ENCODE results near the gene AQP12A. TPM values are rescaled to one million over a fixed set of nuclear protein-coding genes. Genes with fewer than 3 reads are reported as not detected.

AQP12A gene
- total and polyA plus RNA-seq, 10 of the 15 experiments (the other 5 are each of a cell fraction or from before 2014, with no cell fraction given) = not detected

- Histone ChIP-seq H3K9ac (ENCODE audit: control insufficient read depth, insufficient read depth, low read length) (no peak overlapping the region), H4K20me1 (ENCODE audit: control insufficient read depth, insufficient read depth) (no peaks in the 10 kb centered on the region), H3K27ac (ENCODE audit: control insufficient read depth, insufficient read depth) (no peak overlapping the region), H2AFZ (ENCODE audit: control insufficient read depth, low read depth, low read length) (no peak overlapping the region), H3K79me2 (ENCODE audit: control insufficient read depth, insufficient read depth, low read length) (no peaks in the 10 kb centered on the region), H3K4me2 (ENCODE audit: control insufficient read depth, insufficient read depth) (no peak overlapping the region), H3K36me3 (ENCODE audit: control insufficient read depth in 2 of 2, insufficient read depth in 2 of 2, low read length in 1 of 2) (no peaks in the 10 kb centered on the region), H3K9me3 (replicated peaks; ENCODE audit: control insufficient read depth, insufficient read depth, low read length) (no peaks in the 10 kb centered on the region), H3K4me1 (ENCODE audit: control insufficient read depth, insufficient read depth, low read length) (no peaks in the 10 kb centered on the region), H3K4me3 (no peak overlapping the region), H3K27me3 (replicated peaks in 1 of 2; ENCODE audit: control insufficient read depth in 2 of 2, insufficient read depth in 2 of 2, low read length in 1 of 2) (peaks cover 0 to 3% of the 10 kb centered on the region in 2 experiments; a peak in 3 of 4 replicates)
- ChIA-PET POLR2A (no interaction called here), SMC1A (ENCODE audit: uncharacterized antibody, unreplicated experiment) (no interaction called here), RAD21 (ENCODE audit: unreplicated experiment) (no interaction called here), CTCF (no interaction called here)
- FAIRE-seq (no peak), DNase-seq (ENCODE audit: low read depth, low spot score) (no peak), ATAC-seq (no peak)
- no peak for TF ChIP-seq SMARCA5 (IDR thresholded peaks at IDR 0.05)
- no peak for TF ChIP-seq KLF5 (IDR thresholded peaks at IDR 0.05; ENCODE audit: partially characterized antibody)
- TF ChIP-seq YY1 (IDR thresholded peaks at IDR 0.05; ENCODE audit: low read depth, low read length) = no peak
- no peak for TF ChIP-seq SMAD1 (IDR thresholded peaks at IDR 0.05; ENCODE audit: low read depth, partially characterized antibody)
- no peak for TF ChIP-seq RELB (IDR thresholded peaks at IDR 0.05; ENCODE audit: low read depth)
- no peak for TF ChIP-seq HSF1 (IDR thresholded peaks at IDR 0.05; ENCODE audit: low read depth, low read length)
- TF ChIP-seq SREBF1 (IDR thresholded peaks at IDR 0.05; ENCODE audit: low read length) = no peak
- TF ChIP-seq GATAD2B (conservative IDR thresholded peaks at IDR 0.05; ENCODE audit: low read depth) = no peak
- no peak for TF ChIP-seq MTA2 (IDR thresholded peaks at IDR 0.05; ENCODE audit: low read depth)
- no peak for TF ChIP-seq HDGF (IDR thresholded peaks at IDR 0.05)
- TF ChIP-seq RCOR1 (conservative IDR thresholded peaks at IDR 0.05; ENCODE audit: low read depth, low read length) = no peak
- TF ChIP-seq BMI1 (IDR thresholded peaks at IDR 0.05; ENCODE audit: borderline replicate concordance) = no peak
- TF ChIP-seq EP300 (IDR thresholded peaks at IDR 0.05; ENCODE audit: borderline replicate concordance in 1 of 2, control insufficient read depth in 1 of 2, low read depth in 2 of 2, low read length in 2 of 2) = no peak
- TF ChIP-seq TCF7 (IDR thresholded peaks at IDR 0.05; ENCODE audit: borderline replicate concordance) = no peak
- TF ChIP-seq ESRRA (IDR thresholded peaks at IDR 0.05; ENCODE audit: low read length) = no peak
- no peak for TF ChIP-seq EED (IDR thresholded peaks at IDR 0.05; ENCODE audit: low read depth)
- no peak for TF ChIP-seq ATF3 (IDR thresholded peaks at IDR 0.05; ENCODE audit: borderline replicate concordance, extremely low read depth, low read depth, low read length)
- no peak for TF ChIP-seq MXI1 (IDR thresholded peaks at IDR 0.05; ENCODE audit: low read depth, low read length)
- TF ChIP-seq SPI1 (IDR thresholded peaks at IDR 0.05; ENCODE audit: borderline replicate concordance, insufficient read depth, low read depth, low read length) = no peak
- in situ Hi-C loops (cut with MboI) = no loop called here
- intact Hi-C loops (cut with micrococcal nuclease; ENCODE audit: unreplicated experiment) = no loop called here
- WGBS (ENCODE audit: insufficient coverage, insufficient replicate concordance, low lambda C conversion rate, missing lambda C conversion rate) = 41% methylated on average over 11 of the region's 11 CpGs
- no TSS peak for BruUV-seq (replicated peaks)
Observed at GRCh38 chr2:240747256-240747655, 55.6 kb downstream of the AQP12A start.
